SJCRH30 (cell line): ENCODE data around the gene PROSER1. TPM values are rescaled to one million over a fixed set of nuclear protein-coding genes. Genes with fewer than 3 reads are reported as not detected.

ENCODE experiments used
- DNase-seq, 2 experiments: peaks; one replicate each; pipeline ENCODE4 v3.0.0-alpha.2; 2015 to 2020
- H3K27ac ChIP-seq: fragments of 250-450 bp; sonication (Bioruptor Pico); 2 replicates; pipeline ENCODE4 v1.5.1; 2020; ENCODE audit warnings: mild to moderate bottlenecking, moderate library complexity
- H3K27me3 ChIP-seq: fragments of 250-450 bp; sonication (Bioruptor Pico); 2 replicates; pipeline ENCODE4 v1.5.1; 2020; ENCODE audit warnings: mild to moderate bottlenecking, moderate library complexity
- H3K36me3 ChIP-seq: fragments of 250-450 bp; sonication (Bioruptor Pico); 2 replicates; pipeline ENCODE4 v1.5.1; 2020; ENCODE audit warnings: mild to moderate bottlenecking, moderate library complexity
- H3K4me1 ChIP-seq: fragments of 250-450 bp; sonication (Bioruptor Pico); 2 replicates; pipeline ENCODE4 v1.5.1; 2020; ENCODE audit warnings: mild to moderate bottlenecking, moderate library complexity
- H3K4me3 ChIP-seq: fragments of 250-450 bp; sonication (Bioruptor Pico); 2 replicates; pipeline ENCODE4 v1.5.1; 2020; ENCODE audit warnings: mild to moderate bottlenecking, moderate library complexity
- H3K9me3 ChIP-seq: fragments of 250-450 bp; sonication (Bioruptor Pico); replicated peaks from 2 replicates; pipeline ENCODE4 v1.5.1; 2020; ENCODE audit warnings: mild to moderate bottlenecking, moderate library complexity
- total RNA-seq: library from RNA; depleted of rRNA; stranded (reverse); fragments of >200 nt; shearing (Covaris generic); gene quantifications from 2 replicates; pipeline ENCODE4 v1.2.3, GENCODE V29; 2014

Gene PROSER1
- total RNA-seq, 1 experiment from 2014 or later = 39.0 TPM

DNA sequence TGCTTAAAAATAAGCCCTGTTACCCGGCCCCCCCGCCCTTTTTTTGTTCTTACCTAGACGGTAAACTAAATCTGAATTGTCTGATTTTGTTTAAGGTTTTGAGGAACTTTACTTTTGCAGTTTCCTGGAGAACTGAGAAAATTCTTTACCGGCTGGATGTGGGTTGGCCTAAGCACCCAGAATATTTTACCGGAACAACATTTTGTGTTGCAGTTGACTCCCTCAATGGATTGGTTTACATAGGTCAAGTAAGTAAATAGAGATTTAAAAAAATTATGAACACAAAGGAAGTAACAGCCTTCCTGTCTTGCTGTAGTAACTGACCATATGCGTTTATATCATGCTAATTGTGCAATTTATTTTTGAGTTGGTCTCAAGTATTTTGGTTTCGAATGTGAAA is 1.2 kb upstream of the PROSER1 start:
- no peaks in the 10 kb centered on the region; the same call in none of the 2 replicates for H3K4me1 ChIP-seq
- H3K27ac ChIP-seq = peak overlapping the region; percentile 90
- no peaks in the 10 kb centered on the region for H3K27me3 ChIP-seq
- no peak for DNase-seq
- H3K9me3 ChIP-seq = no peaks in the 10 kb centered on the region
- H3K36me3 ChIP-seq = peaks cover 4% of the 10 kb centered on the region; the same call in 1 of the 2 replicates
- H3K4me3 ChIP-seq = peak overlapping the region; percentile 83

DNA sequence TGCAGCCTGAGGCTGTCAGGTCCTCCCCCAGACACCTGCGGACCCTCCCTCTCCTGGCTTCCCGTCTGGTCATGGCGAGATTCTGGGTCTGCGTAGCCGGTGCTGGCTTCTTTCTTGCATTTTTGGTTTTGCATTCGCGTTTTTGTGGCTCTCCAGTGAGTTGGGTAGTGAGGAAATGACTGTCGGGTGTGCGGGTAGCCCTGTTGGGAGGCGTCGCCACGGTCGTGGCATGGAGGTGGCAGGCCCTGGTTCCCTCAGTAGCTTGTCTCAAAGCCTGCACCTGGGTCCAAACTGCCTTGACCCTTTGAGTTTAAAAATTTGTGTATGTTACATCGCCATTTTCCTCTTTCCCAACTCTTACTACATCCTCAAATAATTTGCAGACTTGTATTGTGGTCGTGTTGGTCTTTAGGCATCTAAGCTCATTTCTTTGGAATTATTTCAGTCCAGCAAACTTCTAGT is 711 bp upstream of the PROSER1 start:
- Histone ChIP-seq H3K4me3 (peak overlapping the region; percentile 83), H3K36me3 (peaks cover 4% of the 10 kb centered on the region; the same call in 1 of the 2 replicates), H3K27me3 (no peaks in the 10 kb centered on the region), H3K4me1 (no peaks in the 10 kb centered on the region; the same call in none of the 2 replicates), H3K27ac (peak overlapping the region; percentile 90), H3K9me3 (no peaks in the 10 kb centered on the region)
- peak in 1 of 2 experiments; percentile 42 for DNase-seq

DNA sequence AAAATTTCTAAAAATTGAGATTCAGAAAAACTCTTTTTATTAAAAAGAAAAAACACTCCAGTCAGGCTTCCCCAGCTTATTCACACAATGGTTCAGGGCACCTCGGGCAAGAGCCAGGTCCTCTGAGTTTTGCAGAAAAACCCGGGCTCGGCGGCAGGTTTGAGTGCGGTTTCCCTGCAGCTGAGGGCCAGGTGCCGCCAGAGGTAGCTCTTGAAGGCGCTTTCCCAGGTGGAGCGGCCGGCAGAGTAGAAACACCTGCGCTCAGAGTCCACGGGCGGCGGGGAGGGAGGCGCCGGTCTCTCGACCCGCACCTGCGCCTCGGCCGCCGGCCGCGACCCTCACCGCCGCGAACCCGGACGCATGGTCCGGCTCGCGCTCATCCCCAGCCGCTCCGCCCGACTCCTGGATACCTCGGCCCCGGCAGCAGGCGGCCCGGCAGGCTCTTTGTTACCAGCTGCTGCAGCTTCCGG is 444 bp downstream of the PROSER1 start:
- Histone ChIP-seq H3K36me3 (peaks cover 3% of the 10 kb centered on the region; the same call in 1 of the 2 replicates), H3K9me3 (no peaks in the 10 kb centered on the region), H3K4me3 (peak overlapping the region; percentile 83), H3K4me1 (no peaks in the 10 kb centered on the region; the same call in none of the 2 replicates), H3K27ac (peak overlapping the region; percentile 90), H3K27me3 (no peaks in the 10 kb centered on the region)
- DNase-seq = no peak

DNA sequence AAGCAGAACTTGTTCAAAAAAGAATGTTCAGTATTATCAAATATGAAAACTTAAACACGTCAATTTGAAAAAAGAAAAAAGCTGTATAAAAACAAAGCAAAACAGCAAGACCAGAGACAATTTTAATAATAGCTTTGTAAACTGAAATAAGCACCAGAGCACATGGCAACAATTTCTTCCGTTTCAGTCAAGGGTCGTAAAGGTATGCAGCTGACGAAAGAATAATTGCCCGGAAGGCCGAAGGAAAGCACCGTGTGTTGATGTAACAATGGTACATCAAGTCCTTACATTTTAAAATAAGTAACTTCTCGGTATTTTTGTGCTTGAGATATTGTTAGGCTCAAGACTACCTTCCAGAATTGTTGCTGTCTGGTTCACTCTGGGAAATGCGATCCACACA is 1.7 kb downstream of the PROSER1 start:
- Histone ChIP-seq H3K9me3 (no peaks in the 10 kb centered on the region), H3K27ac (no peak overlapping the region), H3K4me1 (no peaks in the 10 kb centered on the region; the same call in none of the 2 replicates), H3K4me3 (peak overlapping the region; percentile 83), H3K27me3 (no peaks in the 10 kb centered on the region), H3K36me3 (peaks cover 2% of the 10 kb centered on the region; the same call in 1 of the 2 replicates)
- peak in 1 of 2 experiments; percentile 37 for DNase-seq

DNA sequence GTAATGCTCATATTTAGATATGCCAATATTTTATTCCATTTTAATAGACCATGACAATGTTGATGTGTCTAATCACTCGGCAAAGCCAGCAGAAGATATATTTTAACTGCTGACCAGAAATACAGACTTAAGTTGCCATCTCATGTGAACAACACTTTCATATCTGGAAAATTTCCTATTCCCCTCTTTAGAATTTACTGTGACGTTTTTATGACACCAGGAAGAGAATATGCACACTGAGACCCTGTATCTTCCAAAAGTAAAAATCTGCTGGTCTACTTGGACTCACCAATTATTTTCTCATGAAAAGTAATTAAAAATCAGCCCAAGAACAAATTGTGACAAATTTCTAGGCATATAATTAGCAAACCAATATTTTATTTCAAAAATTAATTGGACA is 2.1 kb downstream of the PROSER1 start:
- Histone ChIP-seq H3K27ac (no peak overlapping the region), H3K4me3 (peak overlapping the region; percentile 83)
- no peak for DNase-seq

DNA sequence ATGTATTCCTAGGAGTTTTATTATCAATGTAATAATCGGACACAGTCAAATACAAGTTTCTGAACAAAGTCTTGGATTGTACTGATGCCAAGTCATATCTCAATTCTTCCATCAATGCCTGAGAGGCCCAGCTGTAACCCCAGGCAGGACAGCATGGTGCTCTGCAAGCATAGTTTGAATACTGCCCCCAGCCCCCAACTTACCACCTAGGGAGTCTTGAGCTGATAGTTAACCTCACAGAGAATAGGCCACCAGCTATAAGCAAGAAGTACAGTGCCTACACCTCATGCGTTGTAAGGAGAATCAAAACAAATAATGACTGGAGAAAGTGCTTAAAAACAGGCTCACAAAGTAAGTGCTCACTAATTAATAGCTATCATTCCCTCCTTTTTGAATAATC is 2.7 kb downstream of the PROSER1 start:
- Histone ChIP-seq H3K4me1 (no peaks in the 10 kb centered on the region; the same call in none of the 2 replicates), H3K9me3 (no peaks in the 10 kb centered on the region), H3K27me3 (no peaks in the 10 kb centered on the region), H3K4me3 (peak overlapping the region; percentile 83), H3K36me3 (peaks cover 10% of the 10 kb centered on the region; the same call in 1 of the 2 replicates), H3K27ac (no peak overlapping the region)
- DNase-seq = no peak

More for the DNA sequence above, 2.1 kb downstream of the PROSER1 start:
- peaks cover 4% of the 10 kb centered on the region; the same call in 1 of the 2 replicates for H3K36me3 ChIP-seq
- no peaks in the 10 kb centered on the region for H3K9me3 ChIP-seq
- H3K27me3 ChIP-seq = no peaks in the 10 kb centered on the region
- no peaks in the 10 kb centered on the region; the same call in none of the 2 replicates for H3K4me1 ChIP-seq

DNA sequence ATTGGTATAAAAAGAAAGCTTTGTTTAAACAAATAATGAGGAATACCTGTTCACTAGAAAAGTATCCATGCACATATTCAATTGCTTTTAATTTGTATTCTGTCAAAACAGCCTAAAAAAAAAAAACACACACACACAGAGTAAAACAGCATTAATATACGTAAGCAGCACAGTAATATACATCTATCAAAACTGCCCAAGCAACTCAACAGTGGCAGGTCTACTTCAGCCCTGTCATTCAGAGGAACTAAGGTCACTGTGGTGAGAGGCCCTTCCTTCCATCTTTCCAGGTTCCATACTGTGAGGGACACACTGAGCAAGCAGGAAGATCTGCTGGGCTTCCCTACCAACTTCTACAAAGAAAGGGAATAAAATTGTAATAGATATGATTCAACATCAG is 3.8 kb downstream of the PROSER1 start:
- H3K4me1 ChIP-seq = no peaks in the 10 kb centered on the region; the same call in none of the 2 replicates
- peaks cover 20% of the 10 kb centered on the region for H3K36me3 ChIP-seq
- no peaks in the 10 kb centered on the region for H3K27me3 ChIP-seq
- H3K4me3 ChIP-seq = no peak overlapping the region
- H3K9me3 ChIP-seq = no peaks in the 10 kb centered on the region
- no peak for DNase-seq
- no peak overlapping the region for H3K27ac ChIP-seq

DNA sequence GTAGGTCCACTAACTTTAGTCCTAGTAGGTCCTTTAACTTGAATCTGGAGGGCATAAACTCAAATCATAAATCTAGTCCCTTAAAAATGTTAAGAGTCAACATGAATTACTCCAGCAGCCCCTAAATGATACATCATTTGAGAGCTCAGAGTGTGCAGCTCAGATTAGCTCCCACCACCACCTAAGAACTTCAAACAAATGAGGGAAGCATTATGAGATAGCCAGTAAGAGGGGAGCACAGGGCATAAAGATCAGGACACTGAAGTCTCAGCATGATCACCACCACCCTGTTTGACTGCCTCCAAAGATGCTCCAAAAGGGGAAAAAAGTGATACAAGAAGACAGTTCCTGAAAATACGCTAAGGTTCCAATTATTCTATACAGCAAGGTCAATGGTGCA is 5.7 kb downstream of the PROSER1 start:
- no peak for DNase-seq
- peaks cover 38% of the 10 kb centered on the region for H3K36me3 ChIP-seq
- H3K27ac ChIP-seq = no peak overlapping the region
- H3K4me3 ChIP-seq = no peak overlapping the region
- H3K27me3 ChIP-seq = no peaks in the 10 kb centered on the region
- H3K4me1 ChIP-seq = no peaks in the 10 kb centered on the region; the same call in none of the 2 replicates
- H3K9me3 ChIP-seq = no peaks in the 10 kb centered on the region

DNA sequence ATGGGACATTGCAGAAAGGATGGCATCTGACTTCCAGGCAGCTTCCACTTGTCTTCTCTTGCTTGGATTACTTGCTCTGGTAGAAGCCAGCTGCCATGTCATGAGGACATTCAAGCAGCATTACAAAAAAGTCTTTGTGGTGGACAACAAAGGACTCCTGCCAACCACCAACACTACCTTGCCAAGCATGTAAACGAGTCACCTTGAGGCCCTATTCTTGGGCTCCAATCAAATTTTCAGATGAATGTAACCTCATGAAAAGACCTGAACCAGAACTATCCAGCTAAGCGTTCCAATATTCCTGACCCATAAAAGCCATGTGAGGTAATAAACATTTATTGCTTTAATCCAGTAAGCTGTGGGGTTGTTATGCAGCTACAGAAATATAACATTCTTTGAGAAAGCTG is 12.5 kb downstream of the PROSER1 start:
- H3K4me1 ChIP-seq = no peaks in the 10 kb centered on the region
- peaks cover 81% of the 10 kb centered on the region for H3K36me3 ChIP-seq
- H3K27me3 ChIP-seq = no peaks in the 10 kb centered on the region
- no peak overlapping the region for H3K4me3 ChIP-seq
- no peaks in the 10 kb centered on the region for H3K9me3 ChIP-seq
- DNase-seq = no peak
- H3K27ac ChIP-seq = no peak overlapping the region

DNA sequence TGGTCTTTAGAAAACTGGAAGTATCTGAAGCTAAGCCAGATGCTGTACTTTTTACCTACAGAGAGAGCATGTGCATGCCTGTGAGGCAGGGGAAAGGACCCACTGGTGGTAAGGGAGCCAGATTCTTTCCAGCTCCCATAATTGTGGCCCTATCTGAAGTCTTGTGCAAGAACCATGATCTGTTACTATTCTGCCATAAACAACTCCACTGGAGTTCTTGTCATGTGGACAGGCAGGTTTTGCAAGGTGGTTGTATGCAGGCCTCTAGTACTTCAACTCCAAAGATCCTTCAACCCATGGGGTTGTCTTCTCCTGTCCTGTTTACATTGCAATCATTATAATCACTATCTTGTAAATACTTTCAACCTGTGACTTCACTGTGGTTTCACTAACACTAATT is 14.1 kb downstream of the PROSER1 start:
- H3K27me3 ChIP-seq = no peaks in the 10 kb centered on the region
- peaks cover 74% of the 10 kb centered on the region for H3K36me3 ChIP-seq
- H3K4me1 ChIP-seq = no peaks in the 10 kb centered on the region
- no peak overlapping the region for H3K4me3 ChIP-seq
- no peak overlapping the region for H3K27ac ChIP-seq
- DNase-seq = no peak
- no peaks in the 10 kb centered on the region for H3K9me3 ChIP-seq

DNA sequence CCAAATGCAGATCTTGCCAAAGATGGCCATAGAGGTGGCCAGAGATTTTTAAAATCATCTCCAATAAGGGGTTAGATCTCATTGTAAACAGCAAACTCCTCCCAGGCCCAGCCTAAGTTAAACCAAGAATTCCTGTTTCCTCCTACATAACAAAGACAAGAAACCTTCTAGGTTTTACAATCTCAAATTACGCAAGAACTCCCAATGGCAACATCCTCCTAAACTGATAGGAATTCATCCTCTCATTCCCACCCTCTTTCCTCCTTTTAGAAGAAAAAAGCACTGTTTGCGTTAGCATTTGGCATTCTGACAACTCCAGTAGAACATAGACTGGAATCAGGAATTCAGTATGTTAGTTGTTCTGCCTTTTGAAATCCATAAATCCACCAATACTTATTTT is 14.6 kb downstream of the PROSER1 start:
- H3K27ac ChIP-seq = no peak overlapping the region
- no peaks in the 10 kb centered on the region for H3K9me3 ChIP-seq
- peaks cover 73% of the 10 kb centered on the region for H3K36me3 ChIP-seq

DNA sequence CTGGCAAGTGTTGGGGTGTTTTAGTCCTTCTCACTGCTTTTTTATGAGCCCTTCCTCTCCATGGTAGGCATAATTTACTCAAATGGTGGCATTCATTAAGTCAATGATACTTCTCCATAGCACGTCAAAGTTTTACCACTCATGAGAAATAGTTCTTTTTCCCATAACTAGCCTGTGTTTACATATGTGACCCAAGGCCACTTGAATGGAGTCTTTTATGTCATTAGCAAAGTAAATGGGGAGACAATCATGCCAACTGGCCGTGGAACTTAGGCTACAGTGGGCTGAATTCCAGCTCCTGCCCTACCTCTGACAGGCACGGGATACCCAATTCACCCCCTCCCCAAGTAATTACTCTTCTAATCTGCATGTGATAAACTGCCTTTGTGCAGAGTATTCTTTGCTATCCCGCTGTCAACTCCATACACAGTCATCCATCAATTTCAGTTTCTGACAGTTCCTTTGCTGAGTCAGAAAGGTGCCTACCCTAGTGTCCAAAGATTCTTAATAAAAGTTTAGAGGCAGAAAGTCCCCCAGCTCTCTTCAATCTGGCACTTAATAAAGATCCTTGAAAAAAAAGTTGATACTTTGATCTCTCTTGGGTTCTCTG is 16.9 kb downstream of the PROSER1 start:
- Histone ChIP-seq H3K4me3 (no peak overlapping the region), H3K27ac (no peak overlapping the region), H3K27me3 (no peaks in the 10 kb centered on the region), H3K36me3 (peaks cover 66% of the 10 kb centered on the region), H3K9me3 (no peaks in the 10 kb centered on the region), H3K4me1 (no peaks in the 10 kb centered on the region)
- DNase-seq = no peak

More for the DNA sequence above, 14.6 kb downstream of the PROSER1 start:
- H3K4me3 ChIP-seq = no peak overlapping the region
- no peaks in the 10 kb centered on the region for H3K27me3 ChIP-seq
- no peak for DNase-seq
- H3K4me1 ChIP-seq = no peaks in the 10 kb centered on the region

DNA sequence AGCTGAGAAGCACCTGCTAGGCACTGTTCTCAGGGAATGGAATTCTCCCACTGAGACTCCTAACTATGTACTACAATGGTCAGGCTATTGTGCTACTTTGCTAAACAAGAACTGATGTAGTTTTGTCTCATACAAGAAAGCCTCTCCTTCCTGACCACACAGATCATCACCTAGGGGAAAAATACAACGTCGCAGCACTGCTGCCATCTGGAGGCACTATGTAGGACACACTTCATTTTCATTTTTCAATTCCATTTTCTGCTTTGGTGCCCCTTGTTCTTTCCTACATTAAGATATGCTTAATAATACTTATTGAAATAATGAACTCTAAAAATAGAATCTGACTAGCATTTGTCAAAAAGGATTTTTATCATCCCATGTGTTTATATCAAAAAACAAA is 21.1 kb downstream of the PROSER1 start:
- DNase-seq = peak; percentile 17 to 56
- no peak overlapping the region for H3K27ac ChIP-seq
- H3K4me3 ChIP-seq = no peak overlapping the region
- H3K36me3 ChIP-seq = peaks cover 63% of the 10 kb centered on the region
- no peaks in the 10 kb centered on the region for H3K9me3 ChIP-seq
- no peaks in the 10 kb centered on the region for H3K27me3 ChIP-seq
- H3K4me1 ChIP-seq = no peaks in the 10 kb centered on the region

DNA sequence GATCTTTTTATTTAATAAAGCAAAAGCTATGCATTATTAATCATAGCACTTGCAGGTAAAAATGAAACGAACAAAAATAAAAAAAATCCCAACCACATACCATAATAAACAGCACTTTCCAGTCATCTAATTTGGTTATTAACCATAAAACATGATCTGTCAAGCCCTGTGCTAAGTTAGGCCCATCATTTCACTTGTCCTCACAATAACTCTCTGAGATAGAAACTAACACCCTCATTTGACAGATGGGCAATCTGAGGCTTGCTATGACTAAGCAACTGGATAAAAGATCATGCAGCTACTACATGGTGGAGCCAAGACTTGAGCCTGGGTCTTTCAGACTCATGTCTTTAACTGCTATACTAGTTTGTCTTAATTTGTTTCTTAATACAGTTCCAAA is 21.8 kb downstream of the PROSER1 start:
- no peaks in the 10 kb centered on the region for H3K9me3 ChIP-seq
- no peak for DNase-seq
- H3K4me1 ChIP-seq = no peaks in the 10 kb centered on the region
- H3K27ac ChIP-seq = no peak overlapping the region
- no peaks in the 10 kb centered on the region for H3K27me3 ChIP-seq
- no peak overlapping the region for H3K4me3 ChIP-seq
- H3K36me3 ChIP-seq = peaks cover 70% of the 10 kb centered on the region

DNA sequence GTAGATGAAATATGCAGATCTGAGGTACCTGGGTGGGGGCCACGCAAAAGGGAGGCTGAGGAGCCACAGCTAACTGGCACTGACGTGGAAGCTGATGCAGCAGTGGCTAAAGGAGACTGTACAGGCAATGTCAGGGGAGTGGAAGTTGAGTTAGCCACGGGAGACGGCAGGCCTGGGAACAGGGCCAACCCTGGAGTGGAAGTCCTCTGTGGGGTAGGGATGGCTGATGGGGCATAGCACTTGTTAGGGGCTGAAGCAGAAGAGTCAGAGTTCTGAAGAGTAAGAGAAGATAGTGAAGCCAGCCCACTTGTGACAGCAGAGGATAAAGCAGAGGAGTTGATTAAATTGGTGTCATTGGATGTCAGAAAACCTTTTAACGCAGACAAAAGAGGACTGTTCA is 24.4 kb downstream of the PROSER1 start:
- H3K27me3 ChIP-seq = no peaks in the 10 kb centered on the region
- H3K9me3 ChIP-seq = no peaks in the 10 kb centered on the region
- no peaks in the 10 kb centered on the region for H3K4me1 ChIP-seq
- H3K27ac ChIP-seq = no peak overlapping the region
- H3K36me3 ChIP-seq = peaks cover 78% of the 10 kb centered on the region
- H3K4me3 ChIP-seq = no peak overlapping the region
- DNase-seq = no peak
